ENCODE measurements around the gene PARD6B.
"Not testable (repeated sequence)": the region's sequence is repeated elsewhere in the genome, so short reads cannot be mapped to it uniquely, and the experiment has no call there.

The PARD6B gene

GRCh38 chr20:50762045-50762422 is 30.7 kb downstream of the PARD6B start:
- TF ChIP-seq CTCF (IDR thresholded peaks at IDR 0.05; ENCODE audit: insufficient read depth, low read depth, low read length, missing control alignments), result no peak
- H3K4me3 ChIP-seq (ENCODE audit: low read depth, low read length), result no peak overlapping the region
- DNase-seq (ENCODE audit: low read depth), result no peak

GRCh38 chr20:50762435-50763220 is 31.2 kb downstream of the PARD6B start:
- no peak overlapping the region for H3K4me3 ChIP-seq (ENCODE audit: low read depth, low read length)
- DNase-seq (ENCODE audit: low read depth), result no peak

DNA sequence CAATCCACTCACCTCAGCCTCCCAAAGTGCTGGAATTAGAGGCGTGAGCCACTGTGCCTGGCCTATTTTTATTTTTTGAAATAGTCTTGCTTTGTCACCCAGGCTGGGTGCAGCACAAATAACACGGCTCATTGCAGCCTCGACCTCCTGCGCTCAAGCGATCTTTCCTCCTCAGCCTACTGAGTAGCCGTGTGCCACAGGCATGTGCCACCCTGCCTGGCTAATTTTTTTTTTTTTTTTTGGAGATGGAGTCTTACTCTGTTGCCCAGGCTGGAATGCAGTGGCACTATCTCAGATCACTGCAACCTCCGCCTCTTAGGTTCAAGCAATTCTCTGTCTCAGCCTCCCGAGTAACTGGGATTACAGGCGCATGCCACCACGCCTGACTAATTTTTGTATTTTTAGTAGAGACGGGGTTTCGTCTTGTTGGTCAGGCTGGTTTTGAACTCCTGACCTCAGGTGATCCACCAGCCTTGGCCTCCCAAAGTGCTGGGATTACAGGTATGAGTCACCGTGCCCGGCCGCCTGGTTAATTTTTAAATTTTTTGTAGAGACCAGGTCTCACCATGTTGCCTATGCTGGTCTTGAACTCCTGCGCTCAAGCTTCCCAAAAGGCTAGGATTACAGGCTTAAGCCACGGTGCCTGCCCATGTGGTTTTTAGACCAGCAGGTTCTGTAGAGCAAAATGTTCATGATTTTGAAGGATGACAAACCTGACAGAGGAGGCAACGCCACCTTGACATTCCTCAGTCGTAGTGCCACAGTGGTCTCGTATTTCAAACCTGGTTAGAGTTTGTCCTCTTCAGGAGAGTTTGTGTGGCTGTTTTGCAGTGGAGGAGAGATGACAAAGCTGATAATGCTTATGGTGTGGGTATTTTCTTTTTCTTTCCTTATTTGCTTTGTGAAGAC is 32.4 kb downstream of the PARD6B start:
- DNase-seq (ENCODE audit: low read depth); H3K4me3 ChIP-seq (ENCODE audit: low read depth, low read length): not testable (repeated sequence)

More at GRCh38 chr20:50762435-50763220, 31.2 kb downstream of the PARD6B start:
- no peak for TF ChIP-seq CTCF (IDR thresholded peaks at IDR 0.05; ENCODE audit: insufficient read depth, low read depth, low read length, missing control alignments)

DNA sequence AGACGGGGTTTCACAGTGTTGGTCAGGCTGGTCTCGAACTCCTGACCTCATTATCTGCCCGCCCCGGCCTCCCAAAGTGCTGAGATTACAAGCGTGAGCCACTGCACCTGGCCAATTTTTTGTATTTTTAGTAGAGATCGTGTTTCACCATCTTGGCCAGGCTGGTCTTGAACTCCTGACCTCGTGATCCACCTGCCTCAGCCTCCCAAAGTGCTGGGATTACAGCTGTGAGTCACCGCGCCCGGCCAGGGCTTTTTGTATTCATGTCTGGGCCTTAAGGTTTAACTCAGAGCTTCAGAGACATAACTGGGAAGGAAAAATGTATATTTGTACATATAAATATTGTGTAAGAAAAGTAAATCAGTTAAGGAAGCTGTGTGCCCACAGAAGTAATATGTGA is 33.9 kb downstream of the PARD6B start:
- H3K4me3 ChIP-seq (ENCODE audit: low read depth, low read length); DNase-seq (ENCODE audit: low read depth): not testable (repeated sequence)

GRCh38 chr20:50765674-50766073 is 34.3 kb downstream of the PARD6B start:
- no peak for TF ChIP-seq CTCF (IDR thresholded peaks at IDR 0.05; ENCODE audit: insufficient read depth, low read depth, low read length, missing control alignments)
- no peak overlapping the region for H3K4me3 ChIP-seq (ENCODE audit: low read depth, low read length)
- no peak for DNase-seq (ENCODE audit: low read depth)

DNA sequence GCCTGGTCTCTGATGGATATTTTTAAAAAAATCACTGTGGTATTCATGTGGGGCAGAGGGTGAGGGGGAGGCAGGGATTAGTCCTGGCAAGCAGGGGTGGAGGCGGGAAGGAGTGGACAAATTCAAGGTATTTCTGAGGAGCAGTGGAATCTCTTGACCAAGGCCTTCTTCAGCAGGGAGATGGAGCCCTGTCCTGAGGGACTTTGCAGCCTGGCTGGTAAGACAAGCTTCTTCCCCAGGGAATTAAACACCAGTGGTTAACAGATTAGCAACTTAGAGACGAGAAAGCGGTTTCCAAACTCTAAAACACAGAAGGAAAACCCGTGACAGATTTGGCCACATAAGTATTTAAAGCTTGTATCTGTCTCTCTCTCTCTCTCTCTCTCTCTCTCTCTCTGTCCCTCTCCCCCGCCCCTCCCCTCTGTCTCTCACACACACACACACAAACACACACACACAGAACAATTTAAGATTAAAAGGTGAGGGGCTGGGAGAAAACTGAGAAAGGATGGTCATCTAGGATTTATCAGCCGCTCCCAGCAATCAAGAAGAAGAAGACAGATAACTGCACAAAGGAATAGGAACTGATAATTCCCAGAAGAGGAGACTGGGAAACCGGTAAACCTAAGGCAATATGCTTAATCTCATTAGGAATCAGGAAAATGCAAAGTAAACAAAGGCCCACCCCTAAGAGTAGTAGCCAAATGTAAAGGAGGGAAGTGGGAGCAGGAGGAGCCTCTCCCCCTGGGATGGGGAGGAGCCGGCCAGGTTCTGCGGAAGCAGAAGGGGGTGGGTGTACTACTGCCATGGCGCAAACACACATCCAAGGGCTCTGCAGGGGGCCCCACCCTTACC is 35.8 kb downstream of the PARD6B start:
- not testable (repeated sequence) for DNase-seq (ENCODE audit: low read depth); H3K4me3 ChIP-seq (ENCODE audit: low read depth, low read length)

GRCh38 chr20:50768991-50769390 is 37.6 kb downstream of the PARD6B start:
- not testable (repeated sequence) for H3K4me3 ChIP-seq (ENCODE audit: low read depth, low read length); DNase-seq (ENCODE audit: low read depth)

- DNase-seq (ENCODE audit: low read depth); H3K4me3 ChIP-seq (ENCODE audit: low read depth, low read length): not testable (repeated sequence)
Observed at GRCh38 chr20:50769551-50770085, 38.2 kb downstream of the PARD6B start.

GRCh38 chr20:50771419-50772080 is 40.2 kb downstream of the PARD6B start:
- H3K4me3 ChIP-seq (ENCODE audit: low read depth, low read length); DNase-seq (ENCODE audit: low read depth): not testable (repeated sequence)
